K562 (cell line): ENCODE results near the gene RACK1. TPM values are rescaled to one million over a fixed set of nuclear protein-coding genes. Genes with fewer than 3 reads are reported as not detected.

ENCODE experiments used
- CLOCK ChIP-seq: fragments of 250-450 bp; sonication (Bioruptor Pico); IDR thresholded peaks from 2 replicates; pipeline ENCODE4 v1.4.0; 2020; ENCODE audit warnings: mild to moderate bottlenecking, moderate library complexity, borderline replicate concordance
- ELF1 ChIP-seq: fragments of 200-800 bp; sonication (Bioruptor generic); IDR thresholded peaks from 2 replicates; pipeline ENCODE4 v1.6.1; 2016; ENCODE audit warnings: missing genetic modification characterization, missing compliant biosample characterization
- MXI1 ChIP-seq: IDR thresholded peaks from 2 replicates; pipeline ENCODE4 v1.6.1; 2011; ENCODE audit warnings: low read depth, mild to moderate bottlenecking, improper control_type of control experiment, low read length
- NELFE ChIP-seq: IDR thresholded peaks from 2 replicates; pipeline ENCODE4 v1.6.1; 2011; ENCODE audit warnings: mild to moderate bottlenecking; ENCODE audit not compliant: insufficient read depth, insufficient read length
- NONO ChIP-seq, 2 experiments: fragments of 200-400 bp in 1 of 2; fragments of 450-650 bp in 1 of 2; formaldehyde crosslinking in 1 of 2; IDR thresholded peaks; 2 replicates each; pipeline ENCODE4 v1.6.1; 2017; ENCODE audit warnings: low read depth in 2 of 2, mild to moderate bottlenecking in 2 of 2, moderate library complexity in 2 of 2, low read length in 1 of 2
- NR2C2 ChIP-seq, 2 experiments: fragments of 200-800 bp in 1 of 2; sonication (Bioruptor generic) in 1 of 2; sonication (generic) in 1 of 2; formaldehyde crosslinking in 1 of 2; IDR thresholded peaks; 2 replicates each; pipeline versions ENCODE4 v1.6.1 to v1.8.0; 2016 to 2022; ENCODE audit warnings: mild to moderate bottlenecking in 1 of 2, missing compliant biosample characterization in 1 of 2, missing genetic modification characterization in 1 of 2, missing genetic modification reagents in 1 of 2
- WHSC1 ChIP-seq: IDR thresholded peaks from one replicate; pipeline ENCODE4 v1.6.1; 2012; ENCODE audit warnings: low read length, control low read depth, inconsistent platforms
- XRCC4 ChIP-seq: IDR thresholded peaks from one replicate; pipeline ENCODE4 v1.6.1; 2011; ENCODE audit not compliant: insufficient read depth, insufficient read length; ENCODE audit errors: extremely low read depth
- XRCC5 ChIP-seq: fragments of 200-400 bp; formaldehyde crosslinking; IDR thresholded peaks from 2 replicates; pipeline ENCODE4 v1.6.1; 2017; ENCODE audit warnings: low read depth, mild to moderate bottlenecking, low read length
- ZBTB2 ChIP-seq: fragments of 450-650 bp; IDR thresholded peaks from 2 replicates; pipeline ENCODE4 v1.6.1; 2016; ENCODE audit warnings: antibody characterized with exemption
- ZKSCAN1 ChIP-seq: fragments of 150-350 bp; IDR thresholded peaks from 2 replicates; pipeline ENCODE4 v1.6.1; 2016; ENCODE audit warnings: low read depth, low read length
- ZNF780A ChIP-seq: fragments of 250-450 bp; sonication (Bioruptor Pico); IDR thresholded peaks from 2 replicates; pipeline ENCODE4 v1.5.0; 2021; ENCODE audit warnings: mild to moderate bottlenecking
- polyA plus RNA-seq, 8 experiments: library from polyadenylated mRNA; depleted of rRNA in 4 of 8; stranded (reverse) in 5 of 8; unstranded in 3 of 8; fragments of >200 nt; fragmentation: Nextera tagmentation in 2 of 8; fragmentation: Illumina TruSeq in 1 of 8; extraction: Ambion mirVana in 2 of 8; extraction: Trizol in 1 of 8; gene quantifications; 2 replicates each; pipeline versions ENCODE4 v1.2.1 to v1.2.3, GENCODE V29; 2011 to 2014; ENCODE audit warnings: inconsistent platforms in 1 of 8, missing spikeins in 1 of 8
- total RNA-seq, 7 experiments: library from RNA; depleted of rRNA in 6 of 7; stranded (reverse); fragments of >200 nt in 6 of 7; fragmentation: Illumina TruSeq in 2 of 7; extraction: Trizol in 2 of 7; gene quantifications; 2 replicates each; pipeline versions ENCODE4 v1.2.1 to v1.2.3, GENCODE V29; 2011 to 2021; ENCODE audit warnings: low replicate concordance in 1 of 7
- TF ChIP-seq, protein P1 (sequence below): sonication (generic); formaldehyde crosslinking; IDR thresholded peaks from 2 replicates; pipeline ENCODE4 v1.8.0; 2023; ENCODE audit warnings: mild to moderate bottlenecking, missing genetic modification reagents
- TF ChIP-seq, protein P2 (sequence below): conservative IDR thresholded peaks from 2 replicates; pipeline ENCODE4 v1.6.1; 2011; ENCODE audit warnings: low read depth, mild to moderate bottlenecking, low read length; ENCODE audit not compliant: control insufficient read depth
- TF ChIP-seq, protein P3 (sequence below): sonication (generic); formaldehyde crosslinking; IDR thresholded peaks from 2 replicates; pipeline ENCODE4 v1.8.0; 2022; ENCODE audit warnings: mild to moderate bottlenecking, low read depth, missing genetic modification reagents

The RACK1 gene
- total and polyA plus RNA-seq, 9 of the 15 experiments (the other 6 are each of a cell fraction or from before 2014, with no cell fraction given): 2,303 to 5,311 (median 3,833) TPM

DNA sequence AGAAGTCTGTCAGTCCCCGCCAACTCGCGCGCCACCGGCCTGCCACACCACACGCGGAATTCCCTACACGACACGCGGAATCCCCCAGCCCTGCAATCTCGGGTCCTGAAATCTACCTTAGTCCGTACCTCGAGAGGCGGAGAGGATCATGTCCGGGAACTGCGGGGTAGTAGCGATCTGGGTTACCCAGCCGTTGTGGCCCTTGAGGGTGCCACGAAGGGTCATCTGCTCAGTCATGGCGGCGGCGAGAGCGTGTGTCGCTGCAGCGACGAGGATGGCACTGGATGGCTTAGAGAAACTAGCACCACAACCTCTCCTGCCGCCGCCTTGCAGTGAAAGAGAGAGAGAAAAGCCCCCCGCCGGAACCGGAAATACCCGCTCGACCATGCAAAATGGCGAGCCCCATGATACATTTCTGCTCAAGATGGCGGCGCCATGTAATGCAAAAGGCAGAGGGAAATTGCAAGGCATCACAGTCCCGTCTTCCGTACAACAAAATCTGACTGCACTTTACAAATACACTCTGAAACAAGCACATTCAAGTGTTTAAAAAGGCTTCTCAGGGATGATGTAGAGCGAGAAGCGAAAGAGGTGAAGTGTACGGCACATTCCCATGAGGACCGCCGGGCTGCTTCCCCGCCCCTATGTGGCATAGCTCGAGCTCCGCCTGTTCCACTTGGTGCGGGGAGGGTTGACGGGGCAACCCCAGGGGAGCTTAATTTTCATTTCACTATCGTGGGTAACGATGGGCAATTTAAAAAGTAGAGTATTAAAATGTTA is at the start of gene RACK1 (continued):
- TF ChIP-seq ZBTB2: no peak
- TF ChIP-seq, protein P1, sequence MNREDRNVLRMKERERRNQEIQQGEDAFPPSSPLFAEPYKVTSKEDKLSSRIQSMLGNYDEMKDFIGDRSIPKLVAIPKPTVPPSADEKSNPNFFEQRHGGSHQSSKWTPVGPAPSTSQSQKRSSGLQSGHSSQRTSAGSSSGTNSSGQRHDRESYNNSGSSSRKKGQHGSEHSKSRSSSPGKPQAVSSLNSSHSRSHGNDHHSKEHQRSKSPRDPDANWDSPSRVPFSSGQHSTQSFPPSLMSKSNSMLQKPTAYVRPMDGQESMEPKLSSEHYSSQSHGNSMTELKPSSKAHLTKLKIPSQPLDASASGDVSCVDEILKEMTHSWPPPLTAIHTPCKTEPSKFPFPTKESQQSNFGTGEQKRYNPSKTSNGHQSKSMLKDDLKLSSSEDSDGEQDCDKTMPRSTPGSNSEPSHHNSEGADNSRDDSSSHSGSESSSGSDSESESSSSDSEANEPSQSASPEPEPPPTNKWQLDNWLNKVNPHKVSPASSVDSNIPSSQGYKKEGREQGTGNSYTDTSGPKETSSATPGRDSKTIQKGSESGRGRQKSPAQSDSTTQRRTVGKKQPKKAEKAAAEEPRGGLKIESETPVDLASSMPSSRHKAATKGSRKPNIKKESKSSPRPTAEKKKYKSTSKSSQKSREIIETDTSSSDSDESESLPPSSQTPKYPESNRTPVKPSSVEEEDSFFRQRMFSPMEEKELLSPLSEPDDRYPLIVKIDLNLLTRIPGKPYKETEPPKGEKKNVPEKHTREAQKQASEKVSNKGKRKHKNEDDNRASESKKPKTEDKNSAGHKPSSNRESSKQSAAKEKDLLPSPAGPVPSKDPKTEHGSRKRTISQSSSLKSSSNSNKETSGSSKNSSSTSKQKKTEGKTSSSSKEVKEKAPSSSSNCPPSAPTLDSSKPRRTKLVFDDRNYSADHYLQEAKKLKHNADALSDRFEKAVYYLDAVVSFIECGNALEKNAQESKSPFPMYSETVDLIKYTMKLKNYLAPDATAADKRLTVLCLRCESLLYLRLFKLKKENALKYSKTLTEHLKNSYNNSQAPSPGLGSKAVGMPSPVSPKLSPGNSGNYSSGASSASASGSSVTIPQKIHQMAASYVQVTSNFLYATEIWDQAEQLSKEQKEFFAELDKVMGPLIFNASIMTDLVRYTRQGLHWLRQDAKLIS: peak; percentile 98
- no peak for TF ChIP-seq WHSC1
- peak; percentile 69; the same call in 1 of the 2 replicates for TF ChIP-seq NR2C2 (CRISPR knock-in tag; IDR thresholded peaks at IDR 0.05)
- peak; percentile 95 for TF ChIP-seq NR2C2 (tag; IDR thresholded peaks at IDR 0.05)
- no peak for TF ChIP-seq XRCC4
- TF ChIP-seq XRCC5: 0 out of 2 replicates have a peak, but pooled peaks have one; percentile 26
- TF ChIP-seq, protein P2, sequence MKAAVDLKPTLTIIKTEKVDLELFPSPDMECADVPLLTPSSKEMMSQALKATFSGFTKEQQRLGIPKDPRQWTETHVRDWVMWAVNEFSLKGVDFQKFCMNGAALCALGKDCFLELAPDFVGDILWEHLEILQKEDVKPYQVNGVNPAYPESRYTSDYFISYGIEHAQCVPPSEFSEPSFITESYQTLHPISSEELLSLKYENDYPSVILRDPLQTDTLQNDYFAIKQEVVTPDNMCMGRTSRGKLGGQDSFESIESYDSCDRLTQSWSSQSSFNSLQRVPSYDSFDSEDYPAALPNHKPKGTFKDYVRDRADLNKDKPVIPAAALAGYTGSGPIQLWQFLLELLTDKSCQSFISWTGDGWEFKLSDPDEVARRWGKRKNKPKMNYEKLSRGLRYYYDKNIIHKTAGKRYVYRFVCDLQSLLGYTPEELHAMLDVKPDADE: peak; percentile 35
- TF ChIP-seq ZKSCAN1: 0 out of 2 replicates have a peak, but pooled peaks have one; percentile 53
- TF ChIP-seq NONO (IDR thresholded peaks at IDR 0.05; ENCODE audit: low read depth in 2 of 2, low read length in 1 of 2): peak in 1 of 2 experiments; percentile 97; a peak in 2 of 4 replicates
- TF ChIP-seq CLOCK (CRISPR knock-in tag): no peak
- TF ChIP-seq, protein P3, sequence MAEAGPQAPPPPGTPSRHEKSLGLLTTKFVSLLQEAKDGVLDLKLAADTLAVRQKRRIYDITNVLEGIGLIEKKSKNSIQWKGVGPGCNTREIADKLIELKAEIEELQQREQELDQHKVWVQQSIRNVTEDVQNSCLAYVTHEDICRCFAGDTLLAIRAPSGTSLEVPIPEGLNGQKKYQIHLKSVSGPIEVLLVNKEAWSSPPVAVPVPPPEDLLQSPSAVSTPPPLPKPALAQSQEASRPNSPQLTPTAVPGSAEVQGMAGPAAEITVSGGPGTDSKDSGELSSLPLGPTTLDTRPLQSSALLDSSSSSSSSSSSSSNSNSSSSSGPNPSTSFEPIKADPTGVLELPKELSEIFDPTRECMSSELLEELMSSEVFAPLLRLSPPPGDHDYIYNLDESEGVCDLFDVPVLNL: no peak
- peak; percentile 62 for TF ChIP-seq MXI1
- peak; percentile 86 for TF ChIP-seq ELF1 (tag)
- 0 out of 2 replicates have a peak, but pooled peaks have one; percentile 41 for TF ChIP-seq ZNF780A (CRISPR knock-in tag)
- no peak for TF ChIP-seq NELFE
